ENCODE measurements around the gene ARPIN. TPM values are rescaled to one million over a fixed set of nuclear protein-coding genes. Genes with fewer than 3 reads are reported as not detected.
"Not testable (repeated sequence)": the region's sequence is repeated elsewhere in the genome, so short reads cannot be mapped to it uniquely, and the experiment has no call there.

ARPIN gene
- total and polyA plus RNA-seq, 2 experiments from 2014 or later = 10.5 to 26.6 TPM

- Histone ChIP-seq H3K36me3 (peaks cover 41% of the 10 kb centered on the region), H3K4me1 (ENCODE audit: low read depth) (no peaks in the 10 kb centered on the region), H3K27ac (no peak overlapping the region), H3K9me3 (ENCODE audit: low read depth) (no peaks in the 10 kb centered on the region), H3K27me3 (no peaks in the 10 kb centered on the region), H3K4me3 (no peak overlapping the region)
- no peak for DNase-seq (ENCODE audit: low read depth in 1 of 2, low spot score in 1 of 2)
- TF ChIP-seq, protein P1, sequence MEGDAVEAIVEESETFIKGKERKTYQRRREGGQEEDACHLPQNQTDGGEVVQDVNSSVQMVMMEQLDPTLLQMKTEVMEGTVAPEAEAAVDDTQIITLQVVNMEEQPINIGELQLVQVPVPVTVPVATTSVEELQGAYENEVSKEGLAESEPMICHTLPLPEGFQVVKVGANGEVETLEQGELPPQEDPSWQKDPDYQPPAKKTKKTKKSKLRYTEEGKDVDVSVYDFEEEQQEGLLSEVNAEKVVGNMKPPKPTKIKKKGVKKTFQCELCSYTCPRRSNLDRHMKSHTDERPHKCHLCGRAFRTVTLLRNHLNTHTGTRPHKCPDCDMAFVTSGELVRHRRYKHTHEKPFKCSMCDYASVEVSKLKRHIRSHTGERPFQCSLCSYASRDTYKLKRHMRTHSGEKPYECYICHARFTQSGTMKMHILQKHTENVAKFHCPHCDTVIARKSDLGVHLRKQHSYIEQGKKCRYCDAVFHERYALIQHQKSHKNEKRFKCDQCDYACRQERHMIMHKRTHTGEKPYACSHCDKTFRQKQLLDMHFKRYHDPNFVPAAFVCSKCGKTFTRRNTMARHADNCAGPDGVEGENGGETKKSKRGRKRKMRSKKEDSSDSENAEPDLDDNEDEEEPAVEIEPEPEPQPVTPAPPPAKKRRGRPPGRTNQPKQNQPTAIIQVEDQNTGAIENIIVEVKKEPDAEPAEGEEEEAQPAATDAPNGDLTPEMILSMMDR (IDR thresholded peaks at IDR 0.05; ENCODE audit: low read depth, low read length) = no peak
Measured at GRCh38 chr15:89860891-89861290, 51.9 kb downstream of the ARPIN start.

DNA sequence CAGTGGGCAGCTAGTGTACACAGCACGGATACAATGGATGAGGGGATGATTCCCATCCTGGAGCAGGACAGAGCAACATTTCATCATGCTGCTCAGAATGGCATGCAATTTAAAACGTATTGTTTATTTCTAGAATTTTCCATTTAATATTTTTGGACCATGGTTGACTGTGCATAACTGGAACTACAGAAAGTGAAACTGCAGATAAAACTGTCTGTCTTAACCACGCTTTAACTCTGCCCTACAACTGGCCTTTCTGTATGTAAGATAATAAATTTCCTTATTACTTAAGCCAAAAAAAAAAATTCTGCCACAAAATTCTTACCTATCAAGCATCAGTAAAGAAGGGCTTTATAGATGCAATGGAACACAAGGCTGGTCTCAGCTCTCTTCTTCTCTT lies 52.3 kb downstream of the ARPIN start:
- Histone ChIP-seq H3K27me3 (no peaks in the 10 kb centered on the region), H3K4me3 (no peak overlapping the region), H3K9me3 (ENCODE audit: low read depth) (no peaks in the 10 kb centered on the region), H3K27ac (no peak overlapping the region), H3K36me3 (peaks cover 41% of the 10 kb centered on the region), H3K4me1 (ENCODE audit: low read depth) (no peaks in the 10 kb centered on the region)
- DNase-seq (ENCODE audit: low read depth in 1 of 2, low spot score in 1 of 2) = peak in 1 of 2 donors; percentile 27
- TF ChIP-seq, protein P1 (IDR thresholded peaks at IDR 0.05; ENCODE audit: low read depth, low read length) = no peak

- Histone ChIP-seq H3K9me3 (ENCODE audit: low read depth) (no peaks in the 10 kb centered on the region), H3K27ac (no peak overlapping the region), H3K27me3 (no peaks in the 10 kb centered on the region), H3K4me1 (ENCODE audit: low read depth) (no peaks in the 10 kb centered on the region), H3K4me3 (no peak overlapping the region), H3K36me3 (peaks cover 41% of the 10 kb centered on the region)
- TF ChIP-seq, protein P1 (IDR thresholded peaks at IDR 0.05; ENCODE audit: low read depth, low read length) = no peak
- no peak for DNase-seq (ENCODE audit: low read depth in 1 of 2, low spot score in 1 of 2)
Measured at GRCh38 chr15:89858661-89859458, 53.9 kb downstream of the ARPIN start.

DNA sequence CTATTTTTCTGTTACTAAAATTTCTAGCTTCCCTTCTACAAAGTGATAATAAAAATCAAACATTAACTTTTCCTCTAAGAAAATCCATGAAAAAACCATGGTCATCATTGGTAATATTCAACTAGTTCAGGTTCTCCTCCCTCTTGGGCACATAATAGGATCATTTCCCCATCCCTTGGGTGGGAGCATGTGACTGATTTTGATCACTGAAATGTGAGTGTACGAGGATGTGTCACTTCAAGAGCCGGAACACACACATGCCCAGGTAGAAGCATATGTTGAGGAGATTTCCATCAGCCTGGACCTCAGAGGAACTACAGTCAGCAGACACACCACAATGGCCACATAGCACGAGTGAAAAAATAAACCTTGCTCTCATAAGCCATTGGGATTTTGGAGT lies 55.1 kb downstream of the ARPIN start:
- DNase-seq (ENCODE audit: low read depth in 1 of 2, low spot score in 1 of 2) = no peak
- Histone ChIP-seq H3K9me3 (ENCODE audit: low read depth) (no peaks in the 10 kb centered on the region), H3K27ac (no peak overlapping the region), H3K4me1 (ENCODE audit: low read depth) (no peaks in the 10 kb centered on the region), H3K4me3 (no peak overlapping the region), H3K27me3 (no peaks in the 10 kb centered on the region), H3K36me3 (peaks cover 36% of the 10 kb centered on the region)
- TF ChIP-seq, protein P1 (IDR thresholded peaks at IDR 0.05; ENCODE audit: low read depth, low read length) = no peak

GRCh38 chr15:89855948-89856347 lies 56.8 kb downstream of the ARPIN start:
- H3K36me3 ChIP-seq = peaks cover 19% of the 10 kb centered on the region
- no peaks in the 10 kb centered on the region for H3K9me3 ChIP-seq (ENCODE audit: low read depth)
- TF ChIP-seq, protein P1 (IDR thresholded peaks at IDR 0.05; ENCODE audit: low read depth, low read length) = no peak
- no peak overlapping the region for H3K4me3 ChIP-seq
- H3K27me3 ChIP-seq = no peaks in the 10 kb centered on the region
- no peaks in the 10 kb centered on the region for H3K4me1 ChIP-seq (ENCODE audit: low read depth)
- no peak overlapping the region for H3K27ac ChIP-seq
- DNase-seq (ENCODE audit: low read depth in 1 of 2, low spot score in 1 of 2) = no peak

DNA sequence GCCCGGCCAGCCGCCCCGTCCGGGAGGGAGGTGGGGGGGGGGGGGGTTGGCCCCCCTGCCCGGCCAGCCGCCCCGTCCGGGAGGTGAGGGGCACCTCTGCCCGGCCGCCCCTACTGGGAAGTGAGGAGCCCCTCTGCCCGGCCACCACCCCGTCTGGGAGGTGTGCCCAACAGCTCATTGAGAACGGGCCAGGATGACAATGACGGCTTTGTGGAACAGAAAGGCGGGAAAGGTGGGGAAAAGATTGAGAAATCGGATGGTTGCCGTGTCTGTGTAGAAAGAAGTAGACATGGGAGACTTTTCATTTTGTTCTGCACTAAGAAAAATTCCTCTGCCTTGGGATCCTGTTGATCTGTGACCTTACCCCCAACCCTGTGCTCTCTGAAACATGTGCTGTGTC lies 57.9 kb downstream of the ARPIN start:
- H3K36me3 ChIP-seq; H3K9me3 ChIP-seq (ENCODE audit: low read depth); H3K27me3 ChIP-seq; H3K27ac ChIP-seq; DNase-seq (ENCODE audit: low read depth in 1 of 2, low spot score in 1 of 2); H3K4me1 ChIP-seq (ENCODE audit: low read depth); H3K4me3 ChIP-seq: not testable (repeated sequence)

All from cardiac muscle cell (in vitro differentiated cells and primary cell).